GM19035 (cell line): ENCODE data around the gene B9D2.

ENCODE experiments used
- ATAC-seq: cut with Tn5 transposase; IDR thresholded peaks from one replicate; pipeline ENCODE4 v1.9.1; 2021; ENCODE audit not compliant: unreplicated experiment

The B9D2 gene

GRCh38 chr19:41311613-41312012 lies 52.3 kb downstream of the B9D2 start:
- ATAC-seq: no peak

GRCh38 chr19:41311072-41311471 lies 52.9 kb downstream of the B9D2 start:
- no peak for ATAC-seq

- peak; percentile 81 for ATAC-seq
Observed at GRCh38 chr19:41310033-41310831, 53.7 kb downstream of the B9D2 start, which contains the start of gene CCDC97. Gene CCDC97, plus strand, starts transcription at chr19:41310172. Its CDS starts 139 bp downstream, at chr19:41310311.

- ATAC-seq: no peak
Observed at GRCh38 chr19:41309180-41310032, 54.5 kb downstream of the B9D2 start.

- no peak for ATAC-seq
Observed at GRCh38 chr19:41308450-41309179, 55.3 kb downstream of the B9D2 start.

- no peak for ATAC-seq
Observed at GRCh38 chr19:41307954-41308449, 55.9 kb downstream of the B9D2 start.

GRCh38 chr19:41307090-41307875 lies 56.7 kb downstream of the B9D2 start:
- no peak for ATAC-seq

- no peak for ATAC-seq
Observed at GRCh38 chr19:41305927-41306793, 57.8 kb downstream of the B9D2 start.

- no peak for ATAC-seq
Observed at GRCh38 chr19:41304706-41305483, 59.1 kb downstream of the B9D2 start.
